GM21390 (cell line): ENCODE results near the gene SND1.

ENCODE experiments used
- ATAC-seq: cut with Tn5 transposase; IDR thresholded peaks from one replicate; pipeline ENCODE4 v1.9.1; 2021; ENCODE audit not compliant: unreplicated experiment

Gene SND1

GRCh38 chr7:127682140-127682539, 30.1 kb downstream of the SND1 start:
- ATAC-seq, result no peak

- peak; percentile 73 for ATAC-seq
These were observed 32.0 kb downstream of the SND1 start for GRCh38 chr7:127683776-127684681.

- ATAC-seq, result no peak
These were observed 37.3 kb downstream of the SND1 start for GRCh38 chr7:127689194-127689772.

GRCh38 chr7:127690337-127690736, 38.3 kb downstream of the SND1 start:
- no peak for ATAC-seq

DNA sequence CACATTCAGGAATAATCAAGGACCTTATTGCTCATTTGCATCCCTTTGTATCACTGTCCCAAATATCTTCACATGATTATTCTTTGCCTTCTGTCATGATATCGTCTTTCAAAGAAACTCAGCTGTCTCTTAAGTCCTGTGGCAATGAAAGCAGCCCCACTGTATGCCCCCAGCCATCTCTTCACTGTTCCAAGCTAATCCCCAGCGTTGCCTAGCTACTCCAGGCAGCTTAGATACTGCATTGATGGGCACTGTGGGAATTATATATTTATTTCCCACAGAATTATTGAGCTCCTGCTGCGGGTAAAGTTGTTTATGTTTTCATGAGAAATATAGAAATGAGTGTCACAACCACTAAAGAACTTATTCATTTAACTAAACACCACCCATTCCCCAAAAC, 38.8 kb downstream of the SND1 start:
- ATAC-seq, result no peak

GRCh38 chr7:127692200-127692599, 40.2 kb downstream of the SND1 start:
- ATAC-seq, result peak; percentile 48

- ATAC-seq, result no peak
These were observed 47.9 kb downstream of the SND1 start for GRCh38 chr7:127699853-127700252.

- no peak for ATAC-seq
These were observed 50.2 kb downstream of the SND1 start for GRCh38 chr7:127702052-127702652.

- no peak for ATAC-seq
These were observed 50.9 kb downstream of the SND1 start for GRCh38 chr7:127702938-127703337.

- no peak for ATAC-seq
These were observed 52.2 kb downstream of the SND1 start for GRCh38 chr7:127704211-127704610.

- ATAC-seq, result no peak
These were observed 53.5 kb downstream of the SND1 start for GRCh38 chr7:127705461-127705959.

DNA sequence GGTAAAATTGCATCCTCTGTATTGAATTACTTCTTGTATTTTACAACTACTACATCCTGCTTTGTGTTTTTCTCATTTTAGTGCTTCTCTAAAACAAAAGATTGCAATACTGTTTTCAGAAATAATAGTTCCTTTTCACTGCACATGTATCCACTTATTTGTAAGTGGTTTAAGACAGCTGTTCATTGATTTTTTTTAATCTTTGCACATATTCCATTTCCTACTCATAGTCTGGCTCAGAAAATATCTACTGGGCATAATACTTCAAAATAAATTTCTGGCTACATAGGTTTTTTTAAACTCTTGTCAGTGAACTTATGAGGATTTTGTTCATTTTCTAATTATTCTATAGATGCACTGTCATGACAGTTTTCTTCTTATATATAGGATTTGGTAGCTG, 54.8 kb downstream of the SND1 start:
- no peak for ATAC-seq

DNA sequence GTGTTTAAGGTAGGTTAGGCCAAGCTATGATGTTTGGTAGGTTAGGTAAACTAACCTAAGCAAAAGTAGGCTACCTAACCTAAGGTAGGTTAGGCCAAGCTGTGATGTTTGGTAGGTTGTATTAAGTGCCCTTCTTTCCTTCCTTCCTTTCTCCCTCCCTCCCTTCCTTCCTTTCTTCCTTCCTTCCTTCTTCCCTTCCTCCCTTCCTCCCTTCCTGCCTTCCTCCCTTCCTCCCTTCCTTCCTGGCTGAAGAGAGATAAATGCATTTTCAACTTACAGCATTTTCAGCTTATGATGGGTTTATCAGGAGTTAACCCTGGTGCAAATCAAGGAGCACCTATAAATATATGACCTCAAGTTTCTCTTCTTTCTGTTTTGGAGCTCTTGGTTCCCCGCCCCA, 56.2 kb downstream of the SND1 start:
- no peak for ATAC-seq

DNA sequence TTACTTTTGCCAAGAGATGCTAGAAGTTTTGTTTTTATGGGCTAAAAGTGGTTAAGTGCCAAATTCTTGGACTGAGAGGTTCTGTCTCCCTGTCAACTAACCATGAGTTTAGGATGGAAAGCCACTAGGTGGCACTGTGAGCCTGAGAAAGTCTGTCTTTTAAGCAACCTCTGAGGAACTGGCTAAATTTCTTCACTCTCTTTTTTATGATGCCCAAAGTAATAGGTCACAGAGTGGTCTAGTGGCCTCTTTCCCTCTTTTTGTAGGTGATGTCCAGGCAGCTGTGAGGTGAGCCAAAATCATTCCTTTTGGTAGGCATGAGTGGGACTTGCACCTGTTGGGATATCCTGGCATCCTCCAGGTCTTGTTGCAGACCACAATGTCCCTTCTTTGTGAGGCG, 56.8 kb downstream of the SND1 start:
- peak; percentile 70 for ATAC-seq

DNA sequence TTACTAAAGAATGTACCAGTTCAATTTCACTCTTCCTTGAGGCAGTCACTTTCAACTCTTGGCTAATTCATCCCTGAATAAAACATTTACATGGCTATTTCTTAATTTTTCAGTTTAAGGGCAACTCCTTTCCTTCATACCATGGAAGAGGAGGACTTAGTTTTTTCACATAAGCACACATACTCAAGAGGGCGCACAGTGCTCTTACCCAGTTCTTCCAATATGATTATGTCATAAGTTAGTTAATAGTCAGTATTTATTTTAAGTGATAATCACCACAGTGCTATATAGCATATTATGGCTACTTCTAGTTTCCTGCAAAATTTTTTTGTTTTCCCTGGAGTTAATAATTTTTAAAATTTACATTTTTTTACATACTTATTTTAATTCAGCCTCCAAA, 58.6 kb downstream of the SND1 start:
- no peak for ATAC-seq

DNA sequence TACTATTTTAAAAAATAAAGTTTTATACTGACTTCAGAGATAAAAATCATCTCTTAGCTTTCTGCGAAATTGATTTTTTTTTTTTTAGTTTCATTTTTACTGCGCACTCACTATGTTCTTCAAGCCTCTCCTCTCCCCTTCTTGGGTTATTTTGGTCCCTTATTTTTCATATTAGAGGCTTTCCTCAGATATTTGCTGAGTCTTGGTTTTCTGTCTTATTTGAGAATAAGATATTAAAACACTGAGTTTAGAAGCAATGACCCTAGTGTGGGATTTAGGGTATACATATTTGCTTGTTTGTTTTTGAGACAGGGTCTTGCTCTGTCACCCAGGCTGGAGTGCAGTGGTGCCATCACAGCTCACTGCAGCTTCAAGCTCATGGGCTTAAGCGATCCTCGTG, 59.9 kb downstream of the SND1 start:
- ATAC-seq, result no peak

- ATAC-seq, result no peak
These were observed 61.0 kb downstream of the SND1 start for GRCh38 chr7:127713006-127713405.

GRCh38 chr7:127713758-127714157, 61.8 kb downstream of the SND1 start:
- no peak for ATAC-seq

DNA sequence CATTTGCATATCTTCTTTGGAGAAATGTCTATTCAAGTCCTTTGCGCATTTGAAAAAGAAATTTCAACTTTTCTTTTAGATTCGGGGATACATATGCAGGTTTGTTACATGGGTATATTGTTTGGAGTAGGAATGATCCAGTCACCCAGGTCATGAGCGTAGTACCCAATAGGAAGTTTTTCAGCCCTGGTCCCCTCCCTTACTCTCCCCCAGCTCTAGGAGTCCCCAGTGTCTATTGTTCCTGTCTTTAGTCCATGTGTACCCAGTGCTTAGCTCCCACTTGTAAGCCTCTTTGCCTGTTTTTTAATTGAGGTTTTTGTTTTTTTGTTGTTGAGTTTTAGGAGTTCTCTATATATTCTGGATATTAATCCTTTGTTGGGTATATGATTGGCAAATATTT, 63.3 kb downstream of the SND1 start:
- ATAC-seq, result no peak

- ATAC-seq, result no peak
These were observed 63.9 kb downstream of the SND1 start for GRCh38 chr7:127715901-127716300.

GRCh38 chr7:127717502-127718339, 65.7 kb downstream of the SND1 start:
- ATAC-seq, result no peak
